Measurements from ENCODE around the gene FIGNL2.

DNA sequence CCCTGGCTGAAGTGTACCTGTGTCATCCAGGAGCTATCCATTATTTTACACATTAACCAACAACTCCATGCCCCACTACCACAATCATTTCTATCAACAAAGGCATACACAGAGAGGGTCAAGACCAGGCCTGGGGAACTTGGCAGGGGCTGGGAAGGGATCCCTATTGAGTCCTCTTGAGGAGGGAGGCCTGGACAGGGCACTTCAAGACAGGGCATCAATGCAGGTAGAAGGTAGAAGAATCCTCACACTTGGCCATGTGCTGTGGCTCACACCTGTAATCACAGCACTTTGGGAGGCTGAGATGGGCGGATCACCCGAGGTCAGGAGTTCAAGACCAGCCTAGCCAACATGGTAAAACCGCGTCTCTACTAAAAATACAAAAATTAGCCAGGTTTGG, 26.0 kb upstream of the FIGNL2 start:
- TF ChIP-seq, protein P1, sequence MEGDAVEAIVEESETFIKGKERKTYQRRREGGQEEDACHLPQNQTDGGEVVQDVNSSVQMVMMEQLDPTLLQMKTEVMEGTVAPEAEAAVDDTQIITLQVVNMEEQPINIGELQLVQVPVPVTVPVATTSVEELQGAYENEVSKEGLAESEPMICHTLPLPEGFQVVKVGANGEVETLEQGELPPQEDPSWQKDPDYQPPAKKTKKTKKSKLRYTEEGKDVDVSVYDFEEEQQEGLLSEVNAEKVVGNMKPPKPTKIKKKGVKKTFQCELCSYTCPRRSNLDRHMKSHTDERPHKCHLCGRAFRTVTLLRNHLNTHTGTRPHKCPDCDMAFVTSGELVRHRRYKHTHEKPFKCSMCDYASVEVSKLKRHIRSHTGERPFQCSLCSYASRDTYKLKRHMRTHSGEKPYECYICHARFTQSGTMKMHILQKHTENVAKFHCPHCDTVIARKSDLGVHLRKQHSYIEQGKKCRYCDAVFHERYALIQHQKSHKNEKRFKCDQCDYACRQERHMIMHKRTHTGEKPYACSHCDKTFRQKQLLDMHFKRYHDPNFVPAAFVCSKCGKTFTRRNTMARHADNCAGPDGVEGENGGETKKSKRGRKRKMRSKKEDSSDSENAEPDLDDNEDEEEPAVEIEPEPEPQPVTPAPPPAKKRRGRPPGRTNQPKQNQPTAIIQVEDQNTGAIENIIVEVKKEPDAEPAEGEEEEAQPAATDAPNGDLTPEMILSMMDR (IDR thresholded peaks at IDR 0.05) = no peak
- TF ChIP-seq POLR2A (IDR thresholded peaks at IDR 0.05) = no peak

Data from body of pancreas (tissue), 4 donors.